ENCODE data around the gene WAPL.

DNA sequence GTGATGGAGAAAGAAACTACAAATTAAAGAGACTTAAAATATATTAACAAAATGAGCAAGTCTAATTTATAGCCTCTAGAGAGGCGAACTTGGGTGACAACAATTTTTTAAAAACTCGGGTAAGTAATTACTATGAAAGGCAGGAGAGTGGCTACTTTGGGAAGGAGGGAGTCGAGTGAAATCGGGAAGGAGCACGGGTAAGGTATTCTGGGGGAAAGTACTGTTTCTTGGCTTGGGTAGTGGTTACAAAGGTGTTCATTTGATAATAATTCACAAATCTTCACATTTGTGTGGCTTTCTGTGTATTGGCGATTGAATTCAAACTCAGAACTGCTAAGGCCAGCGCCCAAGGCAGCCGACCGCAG is 122.1 kb downstream of the WAPL start:
- no peak for TF ChIP-seq RAD21 (IDR thresholded peaks at IDR 0.05; ENCODE audit: low read depth)
- TF ChIP-seq EP300 (IDR thresholded peaks at IDR 0.05; ENCODE audit: borderline replicate concordance), result no peak
- TF ChIP-seq TAF1 (IDR thresholded peaks at IDR 0.05; ENCODE audit: low read depth), result no peak

Data from Ishikawa (cell line).